Hematopoietic multipotent progenitor cell treated with erythropoietin and hydrocortisone succinate and interleukin-3 and kit ligand, for 8 days (in vitro differentiated cells): ENCODE data around the gene COQ6.
"Not testable (repeated sequence)": the region's sequence is repeated elsewhere in the genome, so short reads cannot be mapped to it uniquely, and the experiment has no call there.

Source experiments
- DNase-seq: peaks from one replicate; pipeline ENCODE4 v3.0.0-alpha.2; 2015

The COQ6 gene

DNA sequence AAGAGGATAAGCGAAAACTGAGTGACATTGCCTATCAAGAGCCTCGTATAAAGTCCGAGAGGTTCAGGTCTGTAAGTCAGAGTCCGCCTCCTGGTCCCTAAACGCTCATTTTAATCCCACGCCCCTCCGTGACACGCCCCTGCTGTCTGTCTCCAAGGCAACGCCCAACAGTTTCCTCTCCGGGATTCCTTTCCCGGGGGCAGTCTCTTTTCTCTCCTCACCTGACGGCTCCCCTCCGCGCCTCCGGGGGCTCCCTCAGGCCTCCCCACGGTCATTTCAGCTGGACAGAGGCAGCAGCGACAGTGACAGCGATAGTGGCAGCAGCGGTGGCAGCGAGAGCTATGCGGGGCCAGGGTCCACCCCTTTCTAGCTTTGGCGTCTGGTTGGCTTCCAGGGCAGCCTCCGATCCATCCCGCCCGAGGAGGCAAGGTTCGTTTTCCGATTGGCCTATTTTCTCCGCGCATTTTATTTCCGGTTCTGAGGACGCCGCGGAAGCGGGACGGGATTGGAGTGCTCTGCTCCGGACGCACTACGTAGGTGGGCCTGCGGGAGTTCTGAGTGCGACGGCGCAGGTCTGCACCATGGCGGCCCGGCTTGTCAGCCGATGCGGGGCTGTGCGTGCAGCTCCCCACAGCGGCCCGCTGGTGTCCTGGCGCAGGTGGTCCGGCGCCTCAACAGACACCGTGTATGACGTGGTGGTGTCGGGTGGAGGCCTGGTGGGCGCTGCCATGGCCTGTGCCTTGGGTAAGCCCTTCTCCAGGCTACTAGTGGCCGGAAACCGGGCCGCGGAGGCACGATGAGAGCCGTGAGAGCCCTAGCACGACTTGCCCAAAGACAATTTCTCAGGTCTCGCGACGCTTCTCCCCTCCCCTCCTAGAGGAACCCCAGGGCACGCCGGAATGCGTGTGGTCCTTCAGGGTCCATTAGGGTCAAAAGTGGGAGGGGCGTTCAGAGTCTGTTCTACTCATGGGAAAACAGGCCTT, at the start of gene COQ6, which contains the start of gene FAM161B:
TSS of gene COQ6 (plus strand) at position 551 of the 983 bp plus-strand sequence. CDS start at position 582, 31 bp downstream.
TSS of gene FAM161B (minus strand) at position 343 of the 983 bp plus-strand sequence. CDS start at position 275, 68 bp downstream.
- peak; percentile 98 for DNase-seq

DNA sequence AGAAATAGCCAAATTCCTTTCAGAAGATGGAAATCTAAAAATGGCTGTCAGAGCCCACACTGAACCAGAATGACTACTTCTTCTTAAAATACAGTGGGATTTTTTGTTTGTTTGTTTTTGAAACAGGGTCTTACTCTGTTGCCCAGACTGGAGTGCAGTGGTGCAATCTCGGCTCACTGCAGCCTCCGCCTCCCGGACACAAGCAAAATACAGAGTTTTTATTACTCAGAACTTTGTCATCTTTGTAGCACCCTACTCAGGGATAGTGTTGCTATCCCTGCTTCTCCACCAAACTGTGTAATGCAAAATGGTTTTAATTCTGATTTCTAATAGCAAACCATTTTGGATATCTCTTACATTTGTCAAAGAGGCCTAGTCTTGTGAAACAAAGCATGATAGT, 47.1 kb upstream of the COQ6 start:
- DNase-seq: no peak

DNA sequence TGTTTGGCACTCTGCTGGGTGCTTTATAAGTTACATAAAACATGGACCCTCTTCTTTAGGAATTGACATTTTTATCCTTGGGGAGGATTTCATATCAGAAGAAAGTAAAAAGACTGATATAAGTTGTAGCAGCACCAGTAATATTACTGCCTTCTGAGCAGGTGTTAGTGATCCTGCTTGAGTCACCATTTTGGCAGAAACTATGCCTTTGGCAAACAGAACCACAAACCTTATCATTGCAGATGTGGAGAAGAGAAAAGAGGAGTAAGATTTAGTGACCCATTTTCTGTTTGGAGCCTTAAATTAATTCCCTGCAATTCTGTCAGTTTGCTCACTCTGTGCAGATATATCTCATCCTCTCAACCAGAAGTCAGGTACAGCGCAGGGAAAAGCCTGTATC, 40.4 kb upstream of the COQ6 start:
- DNase-seq: no peak

DNA sequence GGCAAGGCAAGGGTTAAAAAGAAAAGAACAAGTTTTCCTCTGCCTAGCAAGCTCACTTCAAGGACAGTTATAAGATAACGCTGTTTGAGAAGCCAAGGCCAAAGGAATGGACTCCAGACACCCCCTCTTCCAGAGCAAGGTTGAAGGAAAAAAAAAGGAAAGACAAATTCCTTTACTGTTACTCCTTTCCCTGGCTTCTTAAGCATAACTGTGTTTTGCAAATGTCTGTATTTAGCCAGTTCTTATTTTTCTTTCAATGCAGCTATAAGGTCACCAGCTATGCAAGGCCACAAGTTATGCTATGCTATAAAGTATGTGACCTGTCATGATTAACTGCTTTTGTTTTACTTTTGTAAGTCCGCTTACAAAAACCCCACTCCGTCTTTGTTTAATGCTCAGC, 36.8 kb upstream of the COQ6 start:
- DNase-seq: no peak

DNA sequence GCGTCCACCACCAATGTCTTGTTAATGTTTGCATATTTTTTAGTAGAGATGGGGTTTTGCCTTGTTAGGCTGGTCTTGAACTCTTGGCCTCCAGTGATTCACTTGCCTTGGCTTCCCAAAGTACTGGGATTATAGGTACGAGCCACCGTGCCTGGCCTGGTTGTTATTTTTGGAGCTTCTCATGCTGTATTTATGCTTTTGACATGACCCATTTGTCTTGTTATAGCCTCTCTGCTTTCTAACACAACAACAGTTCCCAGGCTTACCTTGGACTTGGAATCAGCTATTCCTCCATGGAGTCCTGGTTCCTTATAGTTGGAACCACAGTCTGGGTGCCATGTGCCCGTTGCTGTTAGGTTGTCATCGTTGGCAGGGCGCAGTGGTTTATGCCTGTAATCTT, 33.8 kb upstream of the COQ6 start:
- no peak for DNase-seq

DNA sequence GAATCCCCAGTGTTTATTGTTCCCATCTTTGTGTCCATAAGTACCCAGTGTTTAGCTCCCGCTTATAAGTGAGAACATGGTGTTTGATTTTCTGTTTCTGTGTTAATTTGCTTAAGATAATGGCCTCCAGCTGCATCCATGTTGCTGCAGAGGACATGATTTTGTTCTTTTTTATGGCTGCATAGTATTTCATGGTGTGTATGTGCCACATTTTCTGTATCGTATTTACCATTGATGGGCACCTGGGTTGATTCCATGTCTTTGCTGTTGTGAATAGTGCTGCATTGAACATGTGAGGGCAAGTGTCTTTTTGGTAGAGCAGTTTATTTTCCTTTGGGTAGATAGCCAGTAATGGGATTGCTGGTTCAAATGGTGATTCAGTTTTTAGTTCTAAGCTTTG, 30.6 kb upstream of the COQ6 start:
- DNase-seq: not testable (repeated sequence)

DNA sequence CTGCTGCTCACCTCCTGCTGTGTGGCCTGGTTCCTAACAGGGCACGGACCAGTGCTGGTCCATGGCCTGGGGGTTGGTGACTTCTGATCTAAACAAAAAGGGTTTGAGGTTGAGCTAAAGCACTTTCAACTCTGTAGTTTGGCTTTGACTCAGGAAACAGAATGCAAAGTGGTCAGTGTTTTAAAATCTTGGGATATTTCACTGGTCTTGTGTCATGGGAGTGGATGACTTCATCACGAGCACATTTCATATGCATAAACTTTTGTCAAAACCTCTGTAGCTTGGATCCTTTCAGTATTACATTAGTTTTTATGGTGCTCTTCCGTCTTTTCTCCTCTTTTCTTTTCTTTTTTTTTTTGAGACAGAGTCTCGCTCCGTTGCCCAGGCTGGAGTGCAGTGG, 25.8 kb upstream of the COQ6 start:
- no peak for DNase-seq

DNA sequence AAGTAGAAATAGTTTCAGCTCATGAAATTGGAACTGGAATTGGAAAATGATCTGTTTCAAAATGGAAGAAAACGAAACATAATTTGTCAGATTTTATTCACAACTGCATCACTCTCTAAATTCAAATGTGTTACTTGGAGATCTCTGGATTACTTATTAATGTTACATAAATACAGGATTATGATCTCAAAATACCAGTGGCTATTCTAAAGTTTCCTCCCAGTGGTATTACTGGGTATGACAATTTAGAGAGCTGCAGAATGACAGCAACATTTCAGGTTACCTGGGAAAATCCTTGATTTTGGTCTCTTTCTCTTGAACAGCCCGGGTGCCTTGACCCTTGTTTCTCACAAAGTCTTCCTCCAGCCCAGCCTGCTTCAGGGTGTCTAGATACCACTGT, 14.4 kb upstream of the COQ6 start:
- DNase-seq: peak; percentile 38

DNA sequence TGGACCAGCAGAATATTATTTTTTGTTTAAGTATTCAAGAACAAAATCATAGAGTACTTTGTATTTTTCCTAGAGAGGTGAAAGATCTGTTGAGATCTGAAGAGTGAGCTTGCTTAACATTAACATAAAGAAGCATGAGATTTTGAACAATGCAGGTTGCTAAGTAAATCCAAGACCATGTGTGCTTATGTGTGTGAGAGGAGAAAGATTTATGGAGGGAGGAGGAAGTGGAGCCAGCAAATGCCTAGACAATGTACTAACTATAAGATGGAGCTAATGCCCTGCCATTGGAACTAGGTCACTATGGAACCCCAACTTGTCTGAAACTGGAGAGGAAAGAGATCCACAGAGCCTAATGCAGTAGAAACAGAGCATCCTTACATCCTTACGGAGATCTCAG, 13.6 kb upstream of the COQ6 start:
- DNase-seq: no peak

DNA sequence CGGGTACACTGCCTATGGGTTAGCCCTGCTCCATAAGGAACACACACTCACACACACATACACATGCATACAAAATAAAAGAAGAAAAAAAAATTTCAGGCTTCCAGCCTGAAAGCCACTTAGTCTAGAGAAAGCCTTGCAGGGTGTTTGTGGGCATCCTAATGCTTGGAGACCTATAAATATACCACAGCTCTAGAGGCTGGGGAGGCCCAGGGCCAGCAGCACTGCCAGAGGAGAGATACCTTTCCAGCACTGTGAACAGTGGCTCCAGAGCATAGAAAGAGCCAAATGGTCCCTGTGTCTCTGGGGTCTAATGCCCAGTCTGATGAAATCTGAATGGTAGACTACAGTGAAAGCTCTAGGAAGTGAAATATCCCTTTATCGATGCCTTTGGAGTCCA, 13.1 kb upstream of the COQ6 start:
- no peak for DNase-seq

DNA sequence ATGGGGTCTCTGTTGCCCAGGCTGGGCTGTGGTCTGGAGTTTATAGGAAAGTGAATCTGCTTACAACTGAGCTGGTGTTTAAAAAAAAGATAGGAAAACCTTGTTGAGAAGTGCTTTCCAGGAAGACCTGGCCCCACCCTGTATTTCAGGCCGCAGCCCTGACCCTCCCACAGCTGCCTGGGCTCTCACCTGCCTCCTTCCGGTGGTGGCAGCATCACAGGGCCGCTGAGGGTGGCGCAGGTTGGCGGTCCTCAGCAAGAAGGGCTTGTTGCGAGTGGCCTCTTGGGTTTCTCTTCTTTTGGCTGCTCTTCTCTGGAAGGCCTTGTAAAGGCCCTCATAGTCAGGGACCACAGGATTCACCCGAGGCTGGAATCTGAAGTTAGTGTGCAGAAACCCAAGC, 7.9 kb upstream of the COQ6 start:
- no peak for DNase-seq

DNA sequence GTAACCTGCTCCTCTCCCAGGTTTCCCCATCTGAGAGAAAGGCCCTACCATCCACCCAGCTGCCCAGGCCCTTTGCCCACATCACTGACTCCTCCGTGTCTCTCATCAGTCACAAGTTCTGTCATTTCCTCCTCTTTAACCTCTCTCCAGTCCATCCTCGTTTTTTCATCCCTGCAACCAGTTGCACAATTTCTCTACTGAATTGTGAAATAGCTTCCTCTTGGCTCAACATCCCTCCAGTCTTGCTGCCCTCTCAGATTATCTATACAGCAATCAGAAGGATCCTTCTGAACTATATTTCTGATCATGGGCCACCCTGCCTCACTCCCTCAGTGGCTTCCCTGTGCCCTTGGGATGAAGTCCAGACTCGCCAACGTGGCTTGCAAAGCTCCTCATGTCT, 7.0 kb upstream of the COQ6 start:
- no peak for DNase-seq

DNA sequence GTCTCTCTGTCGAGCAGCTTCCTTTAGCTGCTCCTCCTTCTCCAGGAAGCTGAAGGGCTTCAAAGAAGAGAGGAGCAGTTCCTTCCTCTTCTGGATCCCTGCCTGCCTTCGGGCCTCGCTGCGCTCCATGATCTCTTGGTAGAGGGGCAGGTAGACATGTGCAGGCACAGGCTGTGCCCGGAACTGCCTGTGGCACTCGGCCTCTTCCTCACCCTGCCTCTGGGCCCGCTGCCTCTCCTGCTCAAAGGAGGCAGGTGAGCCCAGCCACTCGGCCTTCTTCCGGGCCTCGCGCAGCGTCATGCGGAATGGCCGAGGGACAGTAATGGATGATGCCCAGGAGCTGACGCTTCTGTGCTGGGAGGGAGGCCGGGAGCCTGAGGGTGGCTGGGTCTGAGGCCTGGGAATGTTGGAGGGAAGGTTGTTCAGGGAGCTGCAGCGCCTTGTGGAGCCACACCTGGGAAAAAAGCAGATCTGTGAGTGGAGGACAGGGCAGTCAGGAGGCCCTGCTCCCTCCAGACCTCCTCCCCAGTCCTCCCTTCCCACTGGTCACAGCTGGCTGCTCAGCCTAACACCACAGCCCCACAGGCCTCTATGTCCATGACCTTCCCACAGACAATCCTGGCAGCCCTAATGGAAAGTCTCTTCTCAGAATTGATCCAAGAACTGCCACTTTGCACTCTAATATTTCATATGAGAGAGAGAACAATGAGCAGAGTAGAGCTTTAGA, 5.5 kb upstream of the COQ6 start:
- no peak for DNase-seq

DNA sequence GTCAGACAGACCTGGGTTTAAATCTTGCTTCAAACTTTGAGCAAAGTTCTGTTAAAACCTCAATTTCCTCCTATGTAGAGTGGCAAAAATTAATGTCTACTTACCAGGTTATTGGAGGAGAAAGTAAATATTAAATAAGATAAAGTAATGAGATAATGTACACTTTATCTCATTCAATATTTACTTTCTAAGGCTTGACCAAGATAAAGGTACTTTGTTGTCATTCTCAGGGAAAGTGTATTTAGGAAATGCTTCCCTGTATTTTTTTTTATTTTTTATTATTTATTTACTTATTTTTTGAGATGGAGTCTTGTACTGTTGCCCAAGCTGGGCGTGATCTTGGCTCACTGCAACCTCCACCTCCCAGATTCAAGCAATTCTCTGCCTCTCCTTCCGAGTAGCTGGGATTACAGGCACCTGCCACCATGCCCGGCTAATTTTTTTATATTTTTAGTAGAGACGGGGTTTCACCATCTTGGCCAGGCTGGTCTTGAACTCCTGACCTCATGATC, 4.9 kb upstream of the COQ6 start:
- DNase-seq: no peak

DNA sequence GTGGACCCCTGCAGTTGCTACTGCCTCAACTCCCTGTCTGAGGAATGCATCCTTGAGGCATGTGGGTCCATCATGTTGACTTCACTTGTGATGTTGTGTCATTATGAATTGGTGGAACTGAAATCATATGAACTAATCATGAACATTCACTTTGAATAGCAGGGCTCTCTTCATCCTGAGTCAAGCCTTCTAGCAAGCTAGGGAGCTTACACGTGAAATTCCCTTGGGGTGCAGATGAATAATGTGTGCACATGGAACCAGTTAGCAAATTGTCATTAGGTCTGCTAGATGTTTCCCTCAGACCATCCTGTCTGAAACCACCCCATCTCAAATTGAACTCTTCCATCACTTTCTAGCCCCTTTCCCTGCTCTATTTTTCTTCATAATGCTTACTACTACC, 3.6 kb downstream of the COQ6 start:
- no peak for DNase-seq

DNA sequence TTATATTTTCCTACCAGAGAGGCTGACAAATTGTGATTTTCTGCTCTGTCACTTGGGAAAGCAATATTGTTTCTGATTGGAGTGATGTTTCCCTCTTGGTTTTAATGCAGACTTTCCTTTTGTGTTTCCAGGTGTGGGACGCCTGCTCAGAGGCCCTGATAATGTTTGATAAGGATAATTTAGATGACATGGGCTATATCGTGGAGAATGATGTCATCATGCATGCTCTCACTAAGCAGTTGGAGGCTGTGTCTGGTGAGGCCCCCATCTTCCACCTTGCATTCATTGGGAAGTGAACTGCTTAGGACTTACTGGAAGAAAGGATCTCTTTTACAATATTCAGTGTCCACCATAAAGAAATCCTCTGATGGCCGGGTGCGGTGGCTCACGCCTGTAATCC, 5.6 kb downstream of the COQ6 start:
- no peak for DNase-seq

DNA sequence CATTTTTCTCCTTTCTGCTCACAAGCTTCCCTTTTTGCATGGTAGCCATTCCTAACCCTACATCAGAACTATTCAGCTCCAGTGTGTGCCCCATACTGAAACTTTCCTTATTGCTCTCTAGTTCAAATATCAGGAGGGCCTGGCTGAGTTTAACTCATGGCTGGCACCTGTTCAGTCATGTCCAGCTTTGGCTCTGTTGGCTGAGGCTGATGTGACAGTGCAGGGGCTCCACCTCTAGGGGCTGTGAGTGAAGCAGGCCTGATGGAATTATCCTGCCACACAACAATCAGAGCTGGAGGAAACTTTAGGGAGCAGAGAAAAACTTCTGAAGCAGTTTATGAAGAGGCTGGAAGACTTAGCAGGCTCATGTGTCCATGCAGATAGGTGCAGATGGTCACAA, 8.5 kb downstream of the COQ6 start:
- DNase-seq: no peak

DNA sequence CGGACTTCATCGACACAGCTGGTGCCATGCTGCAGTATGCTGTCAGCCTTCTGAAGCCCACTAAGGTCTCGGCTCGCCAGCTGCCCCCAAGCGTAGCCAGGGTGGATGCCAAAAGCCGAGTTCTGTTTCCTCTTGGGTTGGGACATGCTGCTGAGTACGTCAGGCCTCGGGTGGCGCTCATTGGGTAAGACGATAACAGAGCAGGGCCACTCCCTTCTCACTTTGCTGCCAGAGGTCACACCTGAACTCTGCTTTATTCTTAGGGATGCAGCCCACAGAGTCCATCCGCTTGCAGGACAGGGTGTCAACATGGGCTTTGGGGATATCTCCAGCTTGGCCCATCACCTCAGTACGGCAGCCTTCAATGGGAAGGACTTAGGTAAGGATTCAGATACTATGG, 11.1 kb downstream of the COQ6 start:
- no peak for DNase-seq

DNA sequence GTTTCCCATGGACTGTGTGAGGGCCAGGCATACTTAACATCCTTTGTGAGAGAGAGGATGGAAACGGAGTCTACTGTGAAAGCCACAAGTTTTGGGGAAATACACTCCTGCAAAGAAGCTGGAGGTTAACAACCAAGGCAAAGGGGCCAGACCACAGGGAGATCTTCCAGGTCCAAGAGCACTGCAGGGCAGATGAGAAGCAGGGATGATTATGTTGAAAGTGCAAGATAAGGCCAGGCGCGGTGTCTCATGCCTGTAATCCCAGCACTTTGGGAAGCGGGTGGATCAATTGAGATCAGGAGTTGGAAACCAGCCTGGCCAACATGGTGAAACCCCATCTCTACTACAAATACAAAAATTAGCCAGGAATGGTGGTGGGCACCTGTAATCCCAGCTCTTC, 15.1 kb downstream of the COQ6 start:
- DNase-seq: no peak

DNA sequence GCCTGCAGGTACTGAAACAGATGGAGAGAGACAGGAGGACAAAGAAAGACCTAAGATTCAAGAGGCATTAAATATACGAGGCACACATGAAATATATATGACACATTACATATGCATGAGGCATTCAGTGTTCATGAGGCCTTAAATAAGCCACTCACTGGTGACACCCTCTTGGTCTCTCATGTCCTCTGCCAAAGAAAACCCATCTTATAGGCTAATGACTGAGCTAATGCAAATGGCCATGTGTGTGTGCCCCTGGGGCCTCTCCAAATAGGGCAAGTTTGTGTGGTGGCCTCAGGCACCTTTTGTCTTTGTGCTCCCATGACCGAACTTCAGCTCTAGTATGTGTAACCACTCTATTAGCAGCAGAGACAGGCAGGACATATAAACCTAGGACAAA, 18.8 kb downstream of the COQ6 start:
- DNase-seq: no peak

DNA sequence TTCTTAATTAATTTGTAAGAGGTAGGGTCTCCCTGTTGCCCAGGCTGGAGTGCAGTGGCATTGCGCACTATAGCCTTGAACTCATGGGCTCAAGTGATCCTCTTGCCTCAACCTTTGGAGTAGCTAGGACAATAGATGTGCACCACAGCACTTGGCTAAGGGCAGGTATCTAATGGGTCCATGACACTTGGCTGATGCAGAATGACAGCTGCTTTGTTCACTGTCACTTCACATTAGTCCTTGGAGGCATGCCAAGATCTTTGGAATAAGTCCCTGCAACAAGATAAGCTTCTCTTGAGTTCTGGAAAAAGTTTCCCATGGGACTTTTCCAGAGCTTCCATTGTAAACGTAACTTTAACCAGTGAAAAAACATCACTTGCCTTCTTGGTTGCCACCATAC, 23.4 kb downstream of the COQ6 start:
- DNase-seq: peak; percentile 21

DNA sequence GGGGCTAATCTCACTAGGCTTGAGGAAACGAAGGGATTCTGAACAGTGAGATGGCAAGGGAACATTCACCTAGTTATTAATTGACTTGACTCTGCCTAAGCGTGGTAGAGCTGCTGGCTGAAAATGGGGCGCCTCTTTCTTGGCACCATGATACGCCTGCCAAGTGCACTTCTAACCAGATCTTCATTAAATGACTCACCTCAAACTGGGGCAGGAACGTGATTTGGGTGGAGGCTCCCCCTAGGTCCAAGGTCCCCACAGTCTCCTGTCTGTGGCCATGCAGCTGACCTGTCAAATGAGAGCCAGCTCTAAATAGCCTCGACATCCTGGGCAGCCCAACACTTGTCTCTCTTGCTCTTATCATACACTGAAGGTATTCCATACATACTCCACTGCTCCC, 26.0 kb downstream of the COQ6 start:
- no peak for DNase-seq

DNA sequence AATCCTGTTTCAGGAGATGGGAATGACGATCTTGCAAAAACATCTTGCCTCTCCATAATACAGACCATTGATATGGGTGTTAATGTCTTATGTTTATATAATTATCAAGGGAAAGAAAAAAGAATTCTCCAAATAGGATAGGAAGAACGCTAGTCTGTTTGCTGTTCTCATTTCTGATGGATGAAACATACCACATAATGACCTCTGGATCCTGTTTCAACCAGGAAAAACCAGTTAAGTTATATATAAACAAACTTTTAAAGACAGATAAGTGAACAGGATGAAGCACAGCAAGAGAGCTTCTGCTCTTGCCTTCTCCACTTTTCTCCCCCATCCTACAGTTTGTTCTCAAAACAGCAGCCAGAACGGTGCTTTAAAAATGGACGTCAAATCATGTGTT, 27.8 kb downstream of the COQ6 start:
- no peak for DNase-seq

DNA sequence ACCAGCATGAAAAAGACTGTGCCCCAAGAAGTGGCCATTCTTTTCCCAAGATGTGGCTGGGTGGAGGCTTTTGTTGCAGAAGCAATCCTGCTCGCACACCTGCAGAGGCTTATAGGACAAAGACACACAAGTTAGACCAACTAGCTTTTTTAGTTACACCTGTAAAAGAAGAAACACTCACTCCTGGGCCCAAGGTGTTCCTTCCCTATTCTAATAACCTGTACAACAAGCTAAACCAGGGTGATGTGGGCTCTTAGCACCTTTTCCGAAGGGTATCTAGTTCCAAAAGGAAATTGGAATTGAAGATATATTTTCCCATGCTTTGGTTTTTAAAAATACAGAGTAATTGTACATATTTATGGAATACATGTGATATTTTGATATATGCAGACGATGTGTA, 38.0 kb downstream of the COQ6 start:
- no peak for DNase-seq
